ENCODE data around the gene KRT20.

DNA sequence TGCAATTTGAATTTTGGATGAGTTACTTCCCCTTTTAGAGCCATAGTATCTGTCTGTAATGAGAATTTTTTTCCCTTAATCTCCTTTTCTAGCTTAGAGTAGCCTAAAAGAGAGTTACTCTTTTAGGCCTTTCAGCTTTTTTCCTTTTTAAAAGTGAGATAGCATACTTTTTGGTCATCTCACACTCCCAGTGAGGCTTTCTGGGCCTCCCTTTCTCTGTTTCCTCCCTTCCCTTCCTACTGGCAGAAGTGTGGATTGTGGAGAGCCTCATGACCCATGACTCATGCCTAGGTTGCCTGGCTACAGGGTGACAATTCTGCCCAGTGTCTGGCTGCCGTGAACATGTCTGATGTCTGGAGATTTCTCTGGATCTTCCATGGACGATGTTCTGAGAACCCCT, 37.2 kb upstream of the KRT20 start:
- TF ChIP-seq, protein P1, sequence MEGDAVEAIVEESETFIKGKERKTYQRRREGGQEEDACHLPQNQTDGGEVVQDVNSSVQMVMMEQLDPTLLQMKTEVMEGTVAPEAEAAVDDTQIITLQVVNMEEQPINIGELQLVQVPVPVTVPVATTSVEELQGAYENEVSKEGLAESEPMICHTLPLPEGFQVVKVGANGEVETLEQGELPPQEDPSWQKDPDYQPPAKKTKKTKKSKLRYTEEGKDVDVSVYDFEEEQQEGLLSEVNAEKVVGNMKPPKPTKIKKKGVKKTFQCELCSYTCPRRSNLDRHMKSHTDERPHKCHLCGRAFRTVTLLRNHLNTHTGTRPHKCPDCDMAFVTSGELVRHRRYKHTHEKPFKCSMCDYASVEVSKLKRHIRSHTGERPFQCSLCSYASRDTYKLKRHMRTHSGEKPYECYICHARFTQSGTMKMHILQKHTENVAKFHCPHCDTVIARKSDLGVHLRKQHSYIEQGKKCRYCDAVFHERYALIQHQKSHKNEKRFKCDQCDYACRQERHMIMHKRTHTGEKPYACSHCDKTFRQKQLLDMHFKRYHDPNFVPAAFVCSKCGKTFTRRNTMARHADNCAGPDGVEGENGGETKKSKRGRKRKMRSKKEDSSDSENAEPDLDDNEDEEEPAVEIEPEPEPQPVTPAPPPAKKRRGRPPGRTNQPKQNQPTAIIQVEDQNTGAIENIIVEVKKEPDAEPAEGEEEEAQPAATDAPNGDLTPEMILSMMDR (optimal IDR thresholded peaks at IDR 0.05 in 1 of 3, IDR thresholded peaks at IDR 0.05 in 1 of 3, conservative IDR thresholded peaks at IDR 0.05 in 1 of 3; ENCODE audit: extremely low read depth in 1 of 3, insufficient read depth in 2 of 3, low read length in 3 of 3): no peak
- TF ChIP-seq EZH2 (IDR thresholded peaks at IDR 0.05; ENCODE audit: low read length): no peak

Measured in keratinocyte (primary cell).